Mesendoderm (in vitro differentiated cells): ENCODE results near the gene ECHS1.

Source experiments
- DNase-seq: peaks from one replicate; pipeline ENCODE4 v3.0.0; 2013
- H2AK5ac ChIP-seq: 2 replicates; pipeline ENCODE4 v1.6.1; 2013; ENCODE audit warnings: low read length, inconsistent platforms
- H2BK120ac ChIP-seq: 2 replicates; pipeline ENCODE4 v1.6.1; 2013; ENCODE audit warnings: low read depth, mild to moderate bottlenecking, low read length, moderate library complexity, mixed read lengths
- H2BK15ac ChIP-seq: replicated peaks from 2 replicates; pipeline ENCODE4 v1.6.1; 2013; ENCODE audit warnings: low read depth, mild to moderate bottlenecking, moderate library complexity
- H2BK5ac ChIP-seq: 2 replicates; pipeline ENCODE4 v1.6.1; 2013; ENCODE audit warnings: low read length, inconsistent platforms
- H3K18ac ChIP-seq: 2 replicates; pipeline ENCODE4 v1.6.1; 2013; ENCODE audit warnings: mild to moderate bottlenecking, low read length, mixed read lengths
- H3K23ac ChIP-seq: one replicate; pipeline ENCODE4 v1.6.1; 2013; ENCODE audit warnings: low read length
- H3K27ac ChIP-seq: 2 replicates; pipeline ENCODE4 v1.5.1; 2013; ENCODE audit warnings: low read depth, mild to moderate bottlenecking, inconsistent platforms, low read length, moderate library complexity
- H3K27me3 ChIP-seq: 2 replicates; pipeline ENCODE4 v1.6.1; 2013; ENCODE audit warnings: low read length, control low read depth, mild to moderate bottlenecking, inconsistent platforms; ENCODE audit not compliant: insufficient read depth, poor library complexity
- H3K36me3 ChIP-seq: 2 replicates; pipeline ENCODE4 v1.6.1; 2013; ENCODE audit warnings: low read length, inconsistent platforms; ENCODE audit not compliant: control insufficient read depth, insufficient read depth
- H3K4ac ChIP-seq: one replicate; pipeline ENCODE4 v1.6.1; 2013; ENCODE audit warnings: low read depth, mild to moderate bottlenecking, low read length, moderate library complexity
- H3K4me1 ChIP-seq: 2 replicates; pipeline ENCODE4 v1.6.1; 2013; ENCODE audit warnings: low read depth, low read length, inconsistent platforms; ENCODE audit not compliant: control insufficient read depth
- H3K4me2 ChIP-seq: 2 replicates; pipeline ENCODE4 v1.6.1; 2013; ENCODE audit warnings: low read length
- H3K4me3 ChIP-seq: 2 replicates; pipeline ENCODE4 v1.5.1; 2013; ENCODE audit warnings: mild to moderate bottlenecking, low read length
- H3K56ac ChIP-seq: one replicate; pipeline ENCODE4 v1.6.1; 2013; ENCODE audit warnings: low read length
- H3K79me1 ChIP-seq: 2 replicates; pipeline ENCODE4 v1.6.1; 2013; ENCODE audit warnings: low read length, inconsistent platforms
- H3K79me2 ChIP-seq: 2 replicates; pipeline ENCODE4 v1.6.1; 2013; ENCODE audit warnings: mild to moderate bottlenecking, low read length; ENCODE audit not compliant: control insufficient read depth, insufficient read depth
- H3K9ac ChIP-seq: 2 replicates; pipeline ENCODE4 v1.6.1; 2013; ENCODE audit warnings: low read length, inconsistent platforms
- H4K5ac ChIP-seq: one replicate; pipeline ENCODE4 v1.6.1; 2013; ENCODE audit warnings: low read length
- H4K8ac ChIP-seq: one replicate; pipeline ENCODE4 v1.6.1; 2013; ENCODE audit warnings: low read depth, mild to moderate bottlenecking, control low read depth, low read length, moderate library complexity
- WGBS: extraction: QIAGEN DNeasy Blood & Tissue Kit; methylation state at CpG from one replicate; pipeline ENCODE4 v1.1.7; 2013; ENCODE audit warnings: low lambda C conversion rate, missing lambda C conversion rate; ENCODE audit not compliant: insufficient coverage; ENCODE audit errors: extremely low coverage; 5-methylcytosine and 5-hydroxymethylcytosine counted together

The ECHS1 gene

DNA sequence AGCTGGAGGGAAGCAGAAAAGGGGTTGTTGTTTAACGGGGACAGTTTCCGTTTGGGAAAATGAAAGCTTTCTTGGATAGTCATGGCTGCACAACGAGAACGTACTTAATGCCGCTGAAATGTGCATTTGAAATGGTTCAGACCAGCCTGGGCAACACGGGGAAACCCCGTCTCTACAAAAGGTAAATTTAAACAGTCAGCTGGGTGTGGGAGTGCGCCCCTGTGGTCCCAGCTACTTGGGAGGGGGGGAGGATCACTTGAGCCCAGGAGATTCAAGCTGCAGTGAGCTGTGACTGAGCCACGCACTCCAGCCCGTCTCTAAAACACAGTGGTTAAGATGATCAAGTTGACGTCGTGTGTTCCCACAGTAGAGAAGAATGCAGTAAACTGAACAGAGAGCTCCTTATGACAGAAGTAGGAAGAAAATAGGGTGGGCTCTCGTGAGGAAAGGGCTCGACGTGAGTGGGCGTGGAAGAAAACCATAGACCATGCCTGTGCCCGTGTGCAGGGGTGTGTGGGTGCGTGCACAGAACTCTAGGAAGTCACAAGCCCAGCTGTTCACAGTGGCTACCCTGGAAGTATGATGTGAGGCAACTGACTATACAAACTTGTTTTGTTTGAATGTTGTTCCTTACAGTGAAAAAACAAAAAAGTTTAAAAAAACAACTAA lies 11.2 kb downstream of the ECHS1 start:
- no peak overlapping the region for H3K56ac ChIP-seq
- no peaks in the 10 kb centered on the region for H3K79me1 ChIP-seq
- H3K27me3 ChIP-seq = no peaks in the 10 kb centered on the region
- H3K79me2 ChIP-seq = no peaks in the 10 kb centered on the region
- H3K4me1 ChIP-seq = no peaks in the 10 kb centered on the region
- H3K4me2 ChIP-seq = no peak overlapping the region
- H4K5ac ChIP-seq = no peak overlapping the region
- H2BK15ac ChIP-seq = no peak overlapping the region
- no peak overlapping the region for H4K8ac ChIP-seq
- DNase-seq = no peak
- no peak overlapping the region for H3K4me3 ChIP-seq
- H3K9ac ChIP-seq = no peak overlapping the region
- no peak overlapping the region for H2BK120ac ChIP-seq
- peaks cover 8% of the 10 kb centered on the region for H3K36me3 ChIP-seq
- no peak overlapping the region for H2BK5ac ChIP-seq
- no peak overlapping the region for H3K4ac ChIP-seq
- H2AK5ac ChIP-seq = no peak overlapping the region
- no peak overlapping the region for H3K27ac ChIP-seq
- no peak overlapping the region for H3K18ac ChIP-seq
- WGBS = no CpG with 5 or more reads among the region's 18 CpGs
- H3K23ac ChIP-seq = no peak overlapping the region

DNA sequence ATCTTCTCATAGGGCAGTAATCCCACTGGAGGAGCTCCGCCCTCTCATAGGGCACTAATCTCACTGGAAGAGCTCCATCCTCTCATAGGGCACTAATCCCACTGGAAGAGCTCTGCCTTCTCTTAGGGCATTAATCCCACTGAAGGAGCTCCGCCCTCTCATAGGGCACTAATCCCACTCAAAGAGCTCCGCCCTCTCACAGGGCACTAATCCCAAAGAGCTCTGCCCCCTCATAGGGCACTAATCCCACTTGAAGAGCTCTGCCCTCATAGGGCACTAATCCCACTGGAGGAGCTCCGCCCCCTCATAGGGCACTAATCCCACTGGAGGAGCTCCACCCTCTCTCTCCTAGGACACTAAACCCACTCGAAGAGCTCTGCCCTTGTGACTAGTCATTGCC lies 11.9 kb downstream of the ECHS1 start:
- Histone ChIP-seq H3K79me1 (peaks cover 4% of the 10 kb centered on the region), H2BK120ac (no peak overlapping the region), H3K79me2 (peaks cover 6% of the 10 kb centered on the region), H2BK15ac (no peak overlapping the region), H3K4me1 (peaks cover 3% of the 10 kb centered on the region), H3K23ac (no peak overlapping the region), H4K8ac (no peak overlapping the region), H2BK5ac (no peak overlapping the region), H3K27ac (no peak overlapping the region), H2AK5ac (no peak overlapping the region), H3K18ac (no peak overlapping the region), H3K56ac (no peak overlapping the region), H3K4ac (no peak overlapping the region), H3K4me3 (no peak overlapping the region), H3K9ac (no peak overlapping the region), H3K27me3 (no peaks in the 10 kb centered on the region), H3K4me2 (no peak overlapping the region), H3K36me3 (peaks cover 8% of the 10 kb centered on the region), H4K5ac (no peak overlapping the region)
- WGBS = no CpG with 5 or more reads among the region's 5 CpGs
- no peak for DNase-seq

DNA sequence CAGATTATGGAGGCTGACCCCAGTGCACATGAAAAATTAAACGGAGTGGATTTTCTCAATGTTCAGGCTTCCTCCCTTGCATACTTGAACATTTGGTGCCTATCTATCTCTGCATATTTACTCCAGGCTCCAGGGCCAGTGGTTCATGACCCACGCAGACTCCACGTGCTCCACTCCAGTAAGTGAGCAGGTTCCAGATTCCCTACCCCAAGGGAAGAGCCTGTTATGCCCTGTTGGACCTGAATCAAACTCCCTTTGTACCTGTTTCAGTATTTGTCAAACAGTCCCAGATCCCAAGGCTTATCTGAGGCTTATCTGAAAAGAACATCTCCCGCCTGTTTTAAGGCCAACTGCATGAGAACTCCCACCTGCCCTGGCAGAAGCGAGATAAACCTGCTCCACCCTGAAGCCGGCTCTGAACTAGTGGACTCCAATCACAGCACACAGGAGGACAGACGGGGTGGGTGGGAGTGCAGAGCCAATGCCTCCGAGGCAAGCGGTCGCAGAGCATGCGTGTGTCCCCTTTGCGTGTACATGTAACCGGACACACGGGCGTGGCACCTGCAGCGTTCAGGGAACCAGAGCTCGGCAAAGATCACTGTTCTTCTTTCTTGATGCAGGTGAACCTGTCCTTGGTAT lies 13.1 kb downstream of the ECHS1 start:
- H3K36me3 ChIP-seq = peaks cover 2% of the 10 kb centered on the region
- H3K4me2 ChIP-seq = no peak overlapping the region
- H3K27ac ChIP-seq = no peak overlapping the region
- no CpG with 5 or more reads among the region's 17 CpGs for WGBS
- no peak overlapping the region for H3K18ac ChIP-seq
- no peak overlapping the region for H2AK5ac ChIP-seq
- no peak overlapping the region for H4K8ac ChIP-seq
- H3K4me3 ChIP-seq = no peak overlapping the region
- peaks cover 3% of the 10 kb centered on the region for H3K4me1 ChIP-seq
- DNase-seq = no peak
- no peak overlapping the region for H2BK5ac ChIP-seq
- no peaks in the 10 kb centered on the region for H3K27me3 ChIP-seq
- H3K4ac ChIP-seq = no peak overlapping the region
- peaks cover 6% of the 10 kb centered on the region for H3K79me2 ChIP-seq
- peaks cover 6% of the 10 kb centered on the region for H3K79me1 ChIP-seq
- no peak overlapping the region for H3K56ac ChIP-seq
- H3K23ac ChIP-seq = no peak overlapping the region
- H2BK120ac ChIP-seq = no peak overlapping the region
- H3K9ac ChIP-seq = no peak overlapping the region
- no peak overlapping the region for H2BK15ac ChIP-seq
- H4K5ac ChIP-seq = no peak overlapping the region

DNA sequence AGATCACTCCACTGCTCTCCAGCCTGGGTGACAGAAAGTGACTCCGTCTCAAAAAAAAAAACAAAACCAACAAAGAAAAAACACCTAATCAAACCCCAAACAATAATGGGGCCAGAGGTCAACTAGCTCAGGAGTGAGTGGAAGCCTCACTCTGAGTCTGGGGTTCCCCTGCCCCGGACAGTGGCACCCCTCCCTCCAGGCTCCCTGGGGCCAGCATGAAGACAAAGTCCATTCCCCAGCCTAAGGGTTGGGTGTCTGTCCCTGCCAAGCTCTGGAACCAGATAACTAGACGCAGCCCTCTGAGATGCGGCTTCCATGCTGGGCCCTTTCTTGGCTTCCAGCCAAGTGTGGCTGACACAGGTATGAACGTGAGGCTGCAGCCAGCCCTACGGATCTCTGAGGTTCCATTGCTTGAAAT lies 13.6 kb downstream of the ECHS1 start:
- no peak overlapping the region for H3K4me2 ChIP-seq
- H3K4me3 ChIP-seq = no peak overlapping the region
- H2BK120ac ChIP-seq = no peak overlapping the region
- peak overlapping the region; percentile 7 for H3K56ac ChIP-seq
- H3K9ac ChIP-seq = no peak overlapping the region
- peaks cover 3% of the 10 kb centered on the region for H3K4me1 ChIP-seq
- no peak overlapping the region for H2BK15ac ChIP-seq
- peaks cover 6% of the 10 kb centered on the region for H3K79me1 ChIP-seq
- DNase-seq = no peak
- H3K23ac ChIP-seq = no peak overlapping the region
- H2BK5ac ChIP-seq = no peak overlapping the region
- H3K27ac ChIP-seq = no peak overlapping the region
- no peak overlapping the region for H3K18ac ChIP-seq
- H3K36me3 ChIP-seq = peaks cover under 1% of the 10 kb centered on the region
- peaks cover 6% of the 10 kb centered on the region for H3K79me2 ChIP-seq
- H4K8ac ChIP-seq = no peak overlapping the region
- no peak overlapping the region for H4K5ac ChIP-seq
- H3K4ac ChIP-seq = no peak overlapping the region
- no peaks in the 10 kb centered on the region for H3K27me3 ChIP-seq
- no peak overlapping the region for H2AK5ac ChIP-seq
- no CpG with 5 or more reads among the region's 6 CpGs for WGBS

DNA sequence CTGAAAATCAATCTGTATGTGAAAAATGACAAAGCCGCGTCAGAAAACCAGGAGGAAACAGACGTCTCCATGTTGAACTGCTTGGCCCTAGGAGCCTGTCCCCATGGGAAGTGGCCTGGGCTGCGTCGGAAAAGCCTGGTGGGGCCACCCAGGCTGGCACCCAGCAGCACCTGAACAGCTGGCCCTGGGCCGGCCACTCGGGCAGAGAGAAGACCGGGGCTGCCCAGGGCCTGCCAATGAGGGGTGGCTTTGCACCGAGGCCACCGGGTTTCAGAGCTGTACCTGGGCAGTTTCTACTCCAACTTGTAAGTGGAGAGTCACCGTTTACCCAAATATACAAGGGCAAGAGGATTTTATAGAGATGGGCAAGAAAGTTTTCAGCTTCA lies 14.2 kb downstream of the ECHS1 start:
- H3K4me1 ChIP-seq = peaks cover 3% of the 10 kb centered on the region
- H3K36me3 ChIP-seq = no peaks in the 10 kb centered on the region
- H3K23ac ChIP-seq = no peak overlapping the region
- H4K8ac ChIP-seq = no peak overlapping the region
- H2BK15ac ChIP-seq = no peak overlapping the region
- H3K79me1 ChIP-seq = peaks cover 6% of the 10 kb centered on the region
- H3K4me2 ChIP-seq = no peak overlapping the region
- H3K9ac ChIP-seq = no peak overlapping the region
- no peak overlapping the region for H3K27ac ChIP-seq
- H3K79me2 ChIP-seq = peaks cover 6% of the 10 kb centered on the region
- H3K56ac ChIP-seq = no peak overlapping the region
- no peak overlapping the region for H3K4me3 ChIP-seq
- H3K18ac ChIP-seq = no peak overlapping the region
- no peak overlapping the region for H2BK120ac ChIP-seq
- no peak overlapping the region for H3K4ac ChIP-seq
- H4K5ac ChIP-seq = no peak overlapping the region
- H2AK5ac ChIP-seq = no peak overlapping the region
- no peak overlapping the region for H2BK5ac ChIP-seq
- H3K27me3 ChIP-seq = no peaks in the 10 kb centered on the region
- DNase-seq = no peak
- WGBS = no CpG with 5 or more reads among the region's 11 CpGs
